Activated gamma-delta T cell treated with Interleukin-2 at 50 U/mL for 16 hours (primary cell): ENCODE results near the gene NFILZ.
A peak's percentile ranks its signal among the peaks of the same experiment; 100 is the strongest.

Experiments used
- DNase-seq: peaks from one replicate; pipeline ENCODE4 v3.0.0-alpha.2; 2020

Gene NFILZ

GRCh38 chr19:8629996-8630683 lies at the start of gene NFILZ:
NFILZ (plus strand) TSS chr19:8630633; CDS start chr19:8676766, 46,133 bp downstream.
- no peak for DNase-seq

DNA sequence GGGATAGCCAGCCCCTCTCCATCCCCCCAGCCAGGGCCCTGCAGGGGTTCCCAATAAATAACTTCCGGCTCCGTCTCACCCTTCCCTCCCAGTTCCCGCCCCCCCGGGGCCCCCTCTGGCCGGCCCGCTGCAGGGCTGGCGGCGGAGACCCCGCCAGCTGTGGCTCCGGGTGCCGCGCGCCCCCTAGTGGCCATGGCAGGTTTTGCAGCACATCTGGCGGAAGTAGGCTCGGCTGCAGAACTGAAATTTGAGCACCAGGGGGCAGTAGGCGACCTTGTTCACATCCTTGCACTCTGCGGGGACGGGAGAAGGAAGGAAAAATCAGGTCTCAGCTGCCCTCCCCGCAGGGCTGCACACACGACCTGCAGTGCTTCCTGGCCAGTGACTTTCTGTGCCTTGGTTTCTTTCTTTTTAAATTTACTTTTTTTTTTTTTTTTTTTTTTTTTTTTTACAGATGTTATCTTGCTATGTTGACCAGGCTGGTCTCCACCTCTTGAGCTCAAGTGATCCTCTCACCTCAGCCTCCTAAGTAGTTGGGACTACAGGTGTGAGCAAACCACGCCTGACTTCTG lies 49.6 kb upstream of the NFILZ start:
- peak; percentile 89 for DNase-seq

- DNase-seq = no peak
These were observed 45.2 kb upstream of the NFILZ start for GRCh38 chr19:8584965-8585893.

DNA sequence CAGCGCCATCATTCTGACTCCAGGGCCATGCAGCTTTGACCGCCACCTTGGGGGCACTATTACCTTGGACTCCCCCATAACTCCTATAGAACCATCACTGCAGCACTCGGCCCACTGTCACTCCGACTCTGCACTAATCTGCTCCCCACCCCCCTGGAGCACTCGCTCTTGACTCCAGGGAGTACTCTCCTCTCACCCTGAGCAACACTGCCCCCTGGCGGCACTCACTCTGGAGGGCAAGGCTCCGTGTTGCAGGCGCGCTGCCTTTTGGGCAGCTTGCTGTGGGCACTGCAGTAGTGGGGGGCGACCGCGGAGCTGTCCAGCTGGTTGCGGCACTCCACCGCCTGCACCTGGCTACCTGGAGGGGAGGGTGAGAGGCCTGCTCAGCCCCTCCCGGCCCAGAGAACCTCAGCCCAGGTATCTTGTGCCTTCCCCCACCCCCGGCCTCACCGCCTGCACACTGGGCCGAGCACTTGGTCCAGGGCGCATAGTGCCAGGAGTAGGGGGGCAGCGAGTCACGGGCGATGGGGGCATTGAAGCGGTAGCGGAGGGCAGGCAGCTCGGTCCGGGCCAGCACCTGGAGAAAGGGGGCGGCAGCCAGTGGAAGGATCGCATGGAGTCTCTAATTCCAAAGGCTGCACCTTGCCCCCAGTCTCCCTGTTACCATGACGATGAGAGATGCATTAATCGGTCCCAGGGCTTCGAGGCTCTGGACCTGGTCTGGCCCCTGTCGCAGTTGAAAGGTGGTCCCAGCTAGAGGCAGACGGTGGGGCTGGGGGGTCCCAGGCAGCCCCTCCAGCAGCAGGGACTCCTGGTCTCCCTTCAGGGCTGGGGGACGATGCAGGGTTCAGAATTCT lies 44.3 kb upstream of the NFILZ start:
- DNase-seq = peak; percentile 54

- no peak for DNase-seq
These were observed 41.2 kb upstream of the NFILZ start for GRCh38 chr19:8589177-8589714.

GRCh38 chr19:8592231-8593009 lies 38.0 kb upstream of the NFILZ start:
- DNase-seq = peak; percentile 91

GRCh38 chr19:8593931-8594330 lies 36.5 kb upstream of the NFILZ start:
- DNase-seq = no peak

GRCh38 chr19:8595651-8596050 lies 34.8 kb upstream of the NFILZ start:
- no peak for DNase-seq

DNA sequence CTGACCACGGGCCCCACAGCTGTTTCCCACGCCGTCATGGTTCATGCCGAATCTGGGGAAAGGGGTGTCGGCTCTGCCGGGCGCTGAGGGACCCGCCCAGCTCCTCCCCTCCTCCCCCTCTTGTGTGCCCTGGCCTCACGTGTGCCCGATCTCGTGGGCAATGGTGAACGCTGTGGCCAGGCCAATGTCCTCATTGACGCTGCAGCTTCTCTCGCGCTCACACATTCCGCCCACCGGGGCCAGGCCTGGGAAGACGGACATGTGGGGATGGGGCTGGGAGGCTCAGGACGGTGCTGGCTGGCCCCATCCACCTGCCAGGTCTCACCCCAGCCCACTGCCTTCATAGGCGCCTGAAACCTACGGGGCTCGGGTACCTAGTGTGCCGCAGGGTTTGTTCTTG lies 34.3 kb upstream of the NFILZ start:
- no peak for DNase-seq

DNA sequence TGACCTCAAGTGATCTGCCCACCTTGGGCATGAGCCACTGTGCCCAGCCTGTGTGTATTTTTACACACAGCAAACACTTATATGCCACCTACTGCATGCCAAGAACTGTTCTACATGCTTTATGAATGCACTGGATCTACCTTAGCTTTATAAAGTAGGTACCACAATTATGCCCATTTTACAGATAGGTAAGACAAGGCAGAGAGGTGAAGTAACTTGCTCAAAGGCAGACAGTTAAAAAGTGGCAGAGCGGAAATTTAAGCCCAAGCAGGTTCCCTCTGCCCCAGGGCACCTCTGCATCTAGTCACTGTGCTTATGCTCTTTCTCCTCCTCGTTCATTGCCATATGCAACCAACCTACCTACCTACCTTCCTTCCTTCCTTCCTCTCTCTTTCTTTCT lies 30.4 kb upstream of the NFILZ start:
- no peak for DNase-seq

DNA sequence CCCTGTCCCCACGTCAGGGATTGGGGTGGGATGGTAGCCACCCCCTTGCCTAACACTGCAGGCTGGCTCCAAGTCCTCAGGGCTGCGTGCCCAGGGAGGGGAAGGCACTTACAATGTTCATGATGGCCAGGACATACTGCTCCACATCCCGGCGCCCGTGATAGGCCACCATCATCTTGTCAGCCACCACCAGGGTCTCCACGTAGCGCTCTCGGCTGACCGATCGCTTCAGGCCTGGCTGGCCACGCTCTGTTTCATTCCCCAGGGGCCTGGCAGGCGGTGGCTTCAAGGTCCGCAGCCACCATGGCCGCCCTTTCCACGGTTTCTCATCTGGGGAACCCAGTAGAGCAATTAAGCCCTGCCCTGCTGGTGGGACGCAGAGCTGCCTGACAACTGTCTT lies 29.6 kb upstream of the NFILZ start:
- DNase-seq = no peak

DNA sequence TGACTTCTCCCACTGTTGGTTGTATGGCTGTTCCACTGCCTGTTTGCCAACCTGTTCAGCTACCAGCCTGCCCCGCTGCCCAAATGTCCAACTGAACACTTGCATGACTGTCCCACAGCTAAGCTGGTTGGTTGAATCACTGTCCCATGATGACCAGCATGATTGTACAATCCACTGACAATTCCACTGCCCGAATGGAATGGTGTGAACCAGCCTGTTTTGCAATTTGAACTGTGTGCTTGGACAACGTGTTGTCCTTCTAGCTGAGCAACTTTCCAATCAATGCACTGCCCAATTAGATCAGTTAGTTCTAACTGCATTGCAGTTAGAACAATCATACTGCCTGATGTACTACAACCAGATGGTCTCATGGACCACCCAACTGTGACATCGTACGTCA lies 28.6 kb upstream of the NFILZ start:
- no peak for DNase-seq

DNA sequence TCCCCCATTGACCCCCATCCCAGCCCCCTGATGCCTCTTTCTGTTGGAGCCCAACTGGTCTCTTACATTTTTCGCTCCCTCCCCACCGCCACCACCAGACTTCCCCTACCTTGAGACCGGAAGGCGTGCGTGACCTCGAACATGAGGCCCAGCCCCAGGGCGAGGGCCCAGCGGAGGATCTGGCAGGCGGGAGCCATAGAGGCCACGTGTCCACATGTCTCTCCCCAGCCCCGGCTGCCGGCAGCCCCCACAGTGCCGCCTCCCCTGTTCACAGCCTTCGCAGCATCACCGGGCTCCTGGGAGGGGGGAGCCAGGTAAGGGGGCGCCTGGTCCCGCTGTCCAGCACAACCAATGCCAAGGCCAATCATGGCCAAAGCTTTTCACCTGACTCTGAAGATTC lies 24.9 kb upstream of the NFILZ start:
- DNase-seq = no peak

DNA sequence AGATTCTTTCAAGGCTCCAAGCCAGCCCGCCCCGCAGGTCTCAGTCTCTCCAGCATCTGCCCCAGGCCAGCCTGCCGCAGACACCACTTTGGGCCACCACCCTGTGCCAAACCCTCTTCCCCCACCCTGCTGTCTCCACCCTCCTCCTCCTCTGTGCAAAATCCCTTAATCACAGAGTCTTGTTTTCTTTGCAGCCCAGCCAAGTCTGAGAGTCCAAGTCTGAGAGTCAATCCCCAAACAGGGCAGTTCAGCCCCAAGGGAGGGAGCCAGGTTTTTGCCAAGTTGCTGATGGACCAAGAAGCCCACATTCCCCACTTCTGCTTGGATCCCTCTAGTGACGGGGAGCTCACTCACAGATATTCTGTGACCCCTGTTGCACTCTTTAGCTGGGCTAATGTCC lies 23.0 kb upstream of the NFILZ start:
- DNase-seq = no peak

- DNase-seq = no peak
These were observed 21.5 kb upstream of the NFILZ start for GRCh38 chr19:8608941-8609278.

- DNase-seq = no peak
These were observed 21.0 kb upstream of the NFILZ start for GRCh38 chr19:8609279-8610040.

- DNase-seq = peak; percentile 42
These were observed 20.1 kb upstream of the NFILZ start, which contains the start of gene ADAMTS10 for GRCh38 chr19:8610041-8610935. ADAMTS10 (minus strand) TSS chr19:8610715; CDS start chr19:8605710, 5,005 bp downstream.

GRCh38 chr19:8610936-8611300 lies 19.5 kb upstream of the NFILZ start:
- no peak for DNase-seq

DNA sequence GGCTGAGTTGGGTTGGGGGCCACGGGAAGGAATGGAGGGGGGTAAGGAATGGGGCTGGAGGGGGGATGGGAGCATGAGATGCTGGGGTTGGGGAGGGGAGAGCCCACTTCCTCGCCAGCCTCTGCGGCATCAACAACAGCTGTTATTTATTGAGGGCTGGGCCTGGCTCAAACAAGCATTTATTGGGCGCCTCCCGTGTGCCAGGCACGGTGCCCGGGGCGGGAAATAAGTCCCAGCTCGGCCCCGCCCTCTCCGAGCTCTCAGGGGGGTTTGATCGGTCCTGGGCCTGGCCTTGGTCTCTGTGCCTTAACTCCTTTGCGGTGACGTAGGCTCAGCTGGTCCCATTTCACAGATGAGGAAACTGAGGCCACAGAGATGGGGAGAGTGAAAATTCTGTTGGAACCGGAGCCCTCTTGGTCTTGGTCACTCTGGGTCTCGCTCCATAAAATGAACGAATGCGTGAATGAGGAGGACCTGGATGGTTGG lies 19.0 kb upstream of the NFILZ start:
- DNase-seq = peak; percentile 18
